GM21528 (cell line): Measurements from ENCODE around the gene EVI2B.
"Not testable (repeated sequence)": the region's sequence is repeated elsewhere in the genome, so short reads cannot be mapped to it uniquely, and the experiment has no call there.

Source experiments
- ATAC-seq: cut with Tn5 transposase; IDR thresholded peaks from one replicate; pipeline ENCODE4 v1.9.1; 2021; ENCODE audit warnings: mild to moderate bottlenecking, moderate library complexity; ENCODE audit not compliant: unreplicated experiment, low FRiP score

Gene EVI2B

DNA sequence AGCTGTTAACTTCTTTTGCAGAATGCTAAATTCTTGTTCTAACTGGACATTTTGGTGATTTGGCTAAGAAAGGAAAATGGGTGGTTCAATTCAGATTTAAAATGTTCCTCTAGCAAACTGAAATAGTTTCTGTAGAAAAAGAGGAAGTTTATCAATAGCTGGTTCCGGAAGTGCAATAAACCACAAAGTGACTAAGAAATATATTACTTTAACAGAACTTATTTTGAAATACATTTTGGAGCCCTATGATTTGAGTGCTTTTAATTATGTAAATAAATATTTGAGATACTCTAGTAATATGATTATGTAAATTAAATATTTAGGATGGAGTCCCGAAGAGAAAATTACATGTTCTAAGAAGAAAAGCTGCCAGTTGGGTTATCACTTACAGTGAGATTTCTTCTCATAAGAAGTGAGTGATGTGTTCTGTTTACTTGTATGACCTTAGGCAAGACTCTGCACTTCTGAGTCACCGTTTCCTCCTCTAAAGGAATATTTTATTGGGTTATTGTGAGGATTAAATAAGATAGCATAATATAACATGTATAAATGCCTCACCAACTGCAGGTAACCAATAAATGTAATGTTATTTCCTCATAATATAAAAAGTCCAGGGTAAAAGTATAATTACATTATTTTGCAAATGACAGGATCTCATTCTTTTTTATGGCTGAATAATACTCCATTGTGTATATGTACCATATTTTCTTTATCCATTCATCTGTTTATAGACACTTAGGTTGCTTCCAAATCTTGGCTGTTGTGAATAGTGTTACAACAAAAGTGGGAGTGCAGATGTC, at the start of gene EVI2B:
TSS of gene EVI2B (minus strand) at position 73 of the 800 bp plus-strand sequence. CDS start 8,445 bp downstream, outside the sequence.
- no peak for ATAC-seq

DNA sequence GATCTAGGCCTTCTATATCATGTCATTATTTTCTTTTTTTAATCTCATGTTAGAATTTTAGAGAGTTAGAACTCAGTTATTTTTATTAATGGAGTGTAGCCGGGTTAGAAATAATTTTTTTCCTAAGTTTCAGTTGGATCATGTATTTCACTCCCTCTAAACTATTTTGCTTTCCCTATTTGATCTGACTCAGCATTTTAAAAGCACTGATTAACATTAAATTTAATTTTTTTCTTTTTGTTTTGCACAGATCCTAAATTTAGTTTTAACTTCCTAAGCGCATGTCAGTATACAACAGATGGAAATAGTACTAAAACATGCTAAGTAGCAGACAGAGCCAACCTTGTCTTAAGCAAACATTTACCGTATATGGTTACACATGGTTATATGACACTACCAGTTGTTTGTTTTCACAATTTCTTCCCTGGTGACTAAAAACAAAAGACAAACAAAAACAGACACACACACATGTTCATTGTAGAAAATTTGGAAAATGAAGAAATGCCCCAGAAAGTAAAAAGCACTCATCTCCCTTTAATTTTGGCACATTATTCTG, 44.1 kb upstream of the EVI2B start:
- no peak for ATAC-seq

- no peak for ATAC-seq
Measured at GRCh38 chr17:31357091-31357490, 43.2 kb upstream of the EVI2B start.

- no peak for ATAC-seq
Measured at GRCh38 chr17:31355935-31356334, 42.1 kb upstream of the EVI2B start.

GRCh38 chr17:31349454-31349853, 35.6 kb upstream of the EVI2B start:
- no peak for ATAC-seq

GRCh38 chr17:31345191-31345747, 31.4 kb upstream of the EVI2B start:
- ATAC-seq = not testable (repeated sequence)

- no peak for ATAC-seq
Measured at GRCh38 chr17:31339906-31340661, 26.2 kb upstream of the EVI2B start.

- ATAC-seq = no peak
Measured at GRCh38 chr17:31329221-31329620, 15.4 kb upstream of the EVI2B start.

- ATAC-seq = no peak
Measured at GRCh38 chr17:31328160-31328535, 14.3 kb upstream of the EVI2B start.

DNA sequence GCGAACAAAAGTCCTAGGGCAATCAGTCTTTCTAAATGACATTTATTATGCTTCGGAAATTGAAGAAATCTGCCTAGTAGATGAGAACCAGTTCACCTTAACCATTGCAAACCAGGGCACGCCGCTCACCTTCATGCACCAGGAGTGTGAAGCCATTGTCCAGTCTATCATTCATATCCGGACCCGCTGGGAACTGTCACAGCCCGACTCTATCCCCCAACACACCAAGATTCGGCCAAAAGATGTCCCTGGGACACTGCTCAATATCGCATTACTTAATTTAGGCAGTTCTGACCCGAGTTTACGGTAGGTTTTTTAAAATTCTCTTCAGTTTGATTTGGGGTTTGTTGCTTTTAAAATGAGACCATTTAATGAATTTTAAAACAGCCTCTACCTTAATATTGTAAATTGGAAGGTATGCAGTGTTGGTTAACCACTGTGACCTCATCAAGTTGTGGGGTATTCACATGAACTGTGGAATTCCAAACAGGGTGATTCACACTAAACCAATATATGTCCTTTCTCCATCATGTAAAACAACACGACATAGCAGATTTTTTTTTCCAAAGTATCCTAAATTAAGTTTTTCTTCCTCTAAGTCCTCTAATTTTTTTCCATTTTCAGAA, 13.8 kb upstream of the EVI2B start:
- ATAC-seq = no peak

DNA sequence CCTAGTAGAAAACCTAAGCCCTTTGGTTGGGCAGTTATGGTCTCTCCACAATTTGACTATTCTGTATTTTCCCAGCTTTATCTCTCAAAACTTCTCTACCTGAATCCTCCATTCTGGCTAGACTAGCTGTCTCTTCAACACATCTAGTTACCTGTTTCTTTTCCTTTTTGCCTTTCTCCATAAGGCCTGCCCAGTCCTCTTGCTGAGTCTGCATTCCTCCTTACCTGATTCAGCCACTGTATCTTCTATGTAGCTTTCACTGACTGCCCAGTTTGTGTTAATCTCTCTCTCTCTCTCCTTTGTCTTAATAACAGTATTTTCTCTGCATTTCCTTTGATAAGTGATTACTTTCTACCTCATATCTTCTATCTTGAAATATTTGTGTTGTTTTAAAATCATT, 9.7 kb upstream of the EVI2B start:
- ATAC-seq = no peak

DNA sequence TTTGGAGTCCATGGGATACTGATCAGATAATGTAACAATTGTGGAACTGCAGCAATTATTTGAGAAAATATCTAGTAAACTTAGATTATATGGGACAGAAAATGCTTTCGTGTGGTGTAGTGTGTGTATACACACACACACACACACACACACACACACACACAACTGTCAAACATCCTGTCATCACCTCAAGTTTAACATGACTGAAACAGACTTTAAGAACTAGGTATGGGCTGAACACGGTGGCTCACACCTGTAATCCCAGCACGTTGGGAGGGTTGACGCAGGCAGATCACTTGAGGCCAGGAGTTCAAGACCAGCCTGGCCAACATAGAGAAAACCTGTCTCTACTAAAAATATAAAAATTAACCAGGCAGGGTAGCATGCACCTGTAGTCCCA, 8.1 kb upstream of the EVI2B start:
- no peak for ATAC-seq

DNA sequence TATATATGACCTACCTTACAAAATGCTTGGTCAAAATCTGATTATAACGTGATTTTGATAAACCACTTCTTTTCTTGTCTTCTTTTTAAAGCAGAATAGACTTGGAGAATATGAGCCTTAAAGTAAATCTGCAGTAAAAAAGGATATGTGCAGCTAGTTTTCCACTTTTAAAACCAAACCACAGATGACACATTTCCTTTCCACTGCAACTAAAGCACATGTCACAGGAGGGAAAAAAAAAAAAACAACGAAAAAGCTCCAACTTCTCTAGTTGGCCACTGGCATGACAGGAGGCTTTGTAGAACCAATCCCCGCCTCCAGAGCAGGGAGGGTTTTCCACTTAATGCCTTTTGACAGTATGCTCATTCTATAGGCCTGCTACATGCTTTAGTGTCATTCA, 7.6 kb upstream of the EVI2B start, which contains the start of gene EVI2A:
TSS of gene EVI2A (minus strand) at position 142 of the 400 bp plus-strand sequence. CDS start 2,609 bp downstream, outside the sequence.
- ATAC-seq = no peak

- ATAC-seq = no peak
Measured at GRCh38 chr17:31320791-31321190, 6.9 kb upstream of the EVI2B start.

GRCh38 chr17:31320241-31320640, 6.4 kb upstream of the EVI2B start:
- no peak for ATAC-seq

GRCh38 chr17:31318851-31319661, 5.2 kb upstream of the EVI2B start:
- no peak for ATAC-seq

DNA sequence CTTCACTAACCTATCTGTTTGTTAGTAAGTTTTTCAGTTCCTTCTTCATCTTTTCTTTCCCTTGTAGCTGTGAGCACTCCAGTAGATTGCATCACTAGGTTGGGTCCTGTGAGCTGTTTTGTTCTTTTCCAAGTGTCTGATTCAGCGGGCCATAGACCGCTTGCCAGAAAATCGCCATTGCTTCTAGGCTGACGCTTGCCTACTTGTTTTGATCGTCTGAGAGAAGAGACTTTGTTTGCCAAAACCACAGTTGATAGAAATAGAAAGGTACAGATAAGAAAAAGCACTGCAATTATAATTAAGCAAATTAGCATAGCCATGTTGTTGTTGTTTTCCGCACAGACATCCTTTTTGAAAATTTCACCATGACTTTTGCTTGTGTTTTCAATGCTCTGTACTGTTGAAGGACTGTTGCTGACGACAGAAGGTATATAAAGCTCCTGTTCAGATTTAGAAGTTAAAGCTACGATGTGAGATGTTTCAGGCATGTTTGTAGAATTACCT, 4.5 kb upstream of the EVI2B start:
- no peak for ATAC-seq

- no peak for ATAC-seq
Measured at GRCh38 chr17:31314782-31315100, 887 bp upstream of the EVI2B start.

- not testable (repeated sequence) for ATAC-seq
Measured at GRCh38 chr17:31312223-31312622, 1.6 kb downstream of the EVI2B start.

DNA sequence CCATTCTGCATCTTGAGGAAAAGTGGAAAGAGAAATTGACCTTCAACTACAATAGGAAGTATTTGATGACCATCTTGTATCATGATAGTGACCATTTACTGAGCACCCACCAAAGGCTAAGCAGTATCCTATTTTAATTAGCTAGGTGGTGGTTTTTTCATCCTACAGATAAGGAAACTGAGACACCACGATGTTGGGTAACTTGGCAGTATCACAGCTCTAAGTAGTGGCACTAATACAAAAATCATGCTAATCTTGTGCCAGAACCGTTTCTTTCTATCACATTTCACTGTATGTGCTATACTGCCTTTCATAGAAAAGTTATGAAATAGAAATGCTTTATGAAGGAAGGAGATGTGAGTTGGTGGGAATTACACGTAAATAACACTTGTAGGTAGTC, 2.3 kb downstream of the EVI2B start:
- no peak for ATAC-seq
